A549 (cell line): ENCODE data around the gene KAT2A. TPM values are rescaled to one million over a fixed set of nuclear protein-coding genes. Genes with fewer than 3 reads are reported as not detected.
A peak's percentile ranks its signal among the peaks of the same experiment; 100 is the strongest.

Source experiments
- ATAC-seq, 2 experiments: fragments of 200-7000 bp in 1 of 2; fragments of >200 bp in 1 of 2; cut with Nextera tagmentation in 1 of 2; cut with Tn5 transposase in 1 of 2; 3 replicates each; pipeline versions ENCODE4 v1.8.0 to v1.9.1; 2018 to 2020; ENCODE audit warnings: mild to moderate bottlenecking in 1 of 2, moderate library complexity in 1 of 2
- CTCF ChIA-PET: fragments of 300-600 bp; sonication (Branson Sonifier 250); formaldehyde crosslinking; extraction: SDS; loops from one replicate; lab custom pipeline; 2021; ENCODE audit warnings: antibody characterized with exemption, inconsistent platforms; lab: Yijun Ruan, JAX
- POLR2A ChIA-PET: fragments of 350-600 bp; formaldehyde crosslinking; extraction: SDS; loops from one replicate; lab custom pipeline; 2021; ENCODE audit warnings: antibody characterized with exemption, inconsistent platforms; lab: Yijun Ruan, JAX
- DNase-seq, 2 experiments: peaks; one replicate each; pipeline versions ENCODE4 v3.0.0 to v3.0.0-alpha.2; 2011 to 2016; ENCODE audit warnings: low read depth in 1 of 2, low spot score in 1 of 2
- FAIRE-seq: peaks from 2 replicates; lab custom pipeline; 2011; peaks lifted over from hg19 to GRCh38; lab: Jason Lieb, UNC
- H3K27ac ChIP-seq, 2 experiments: fragments of >200 bp; sonication (Bioruptor Twin); formaldehyde crosslinking; 3 replicates each; pipeline ENCODE4 v1.5.1; 2016 to 2017
- H3K4me1 ChIP-seq: fragments of >200 bp; sonication (Bioruptor Twin); formaldehyde crosslinking; 3 replicates; pipeline ENCODE4 v1.6.1; 2016
- H3K4me2 ChIP-seq: fragments of >200 bp; sonication (Bioruptor Twin); formaldehyde crosslinking; 3 replicates; pipeline ENCODE4 v1.6.1; 2016
- H3K4me3 ChIP-seq: fragments of >200 bp; sonication (Bioruptor Twin); formaldehyde crosslinking; 3 replicates; pipeline ENCODE4 v1.5.1; 2016
- H3K9me3 ChIP-seq: fragments of >200 bp; sonication (Bioruptor Twin); formaldehyde crosslinking; 3 replicates; pipeline ENCODE4 v1.6.1; 2016
- BHLHE40 ChIP-seq: IDR thresholded peaks from 2 replicates; pipeline ENCODE4 v1.6.1; 2012; ENCODE audit warnings: low read depth, low read length, inconsistent platforms
- CHD4 ChIP-seq: fragments of 200-600 bp; sonication (generic); IDR thresholded peaks from 2 replicates; pipeline ENCODE4 v1.6.1; 2016; ENCODE audit warnings: antibody characterized with exemption, mild to moderate bottlenecking, borderline replicate concordance
- E2F6 ChIP-seq: IDR thresholded peaks from 2 replicates; pipeline ENCODE4 v1.6.1; 2012; ENCODE audit warnings: low read depth, borderline replicate concordance
- EHF ChIP-seq: fragments of 250-450 bp; sonication (Bioruptor Pico); IDR thresholded peaks from 2 replicates; pipeline ENCODE4 v1.5.0; 2020; ENCODE audit warnings: mild to moderate bottlenecking
- FOSL2 ChIP-seq, 2 experiments: fragments of 450-650 bp in 1 of 2; fragments of >200 bp in 1 of 2; sonication (Bioruptor Twin) in 1 of 2; formaldehyde crosslinking; IDR thresholded peaks; 2 replicates each; pipeline versions ENCODE4 v1.5.0 to v1.6.1; 2016 to 2020; ENCODE audit warnings: mild to moderate bottlenecking in 1 of 2, moderate library complexity in 1 of 2
- HDAC2 ChIP-seq: fragments of 200-600 bp; sonication (generic); IDR thresholded peaks from 2 replicates; pipeline ENCODE4 v1.6.1; 2016
- JUN ChIP-seq, 2 experiments: fragments of >200 bp; sonication (Bioruptor Twin); formaldehyde crosslinking; IDR thresholded peaks; 2 replicates in 1 of 2; 3 replicates in 1 of 2; pipeline ENCODE4 v1.6.1; 2016 to 2017
- KDM5A ChIP-seq: fragments of 200-600 bp; sonication (generic); IDR thresholded peaks from 2 replicates; pipeline ENCODE4 v1.6.1; 2016; ENCODE audit warnings: antibody characterized with exemption, mild to moderate bottlenecking
- NFE2L2 ChIP-seq: fragments of 150-350 bp; conservative IDR thresholded peaks from 2 replicates; pipeline ENCODE4 v1.6.1; 2014; ENCODE audit warnings: low read length
- PHF8 ChIP-seq: fragments of 200-600 bp; sonication (generic); IDR thresholded peaks from 2 replicates; pipeline ENCODE4 v1.6.1; 2016; ENCODE audit warnings: low read depth, mild to moderate bottlenecking, antibody characterized with exemption, moderate library complexity, borderline replicate concordance
- POLR2AphosphoS2 ChIP-seq: conservative IDR thresholded peaks from 2 replicates; pipeline ENCODE4 v1.6.1; 2012; ENCODE audit warnings: low read length, improper control_type of control experiment, inconsistent platforms
- RAD21 ChIP-seq, 2 experiments: fragments of >200 bp in 1 of 2; sonication (Bioruptor Twin) in 1 of 2; formaldehyde crosslinking in 1 of 2; IDR thresholded peaks in 1 of 2; conservative IDR thresholded peaks in 1 of 2; 2 replicates in 1 of 2; 3 replicates in 1 of 2; pipeline ENCODE4 v1.6.1; 2012 to 2018; ENCODE audit warnings: inconsistent platforms in 1 of 2
- RARB ChIP-seq: fragments of 250-450 bp; sonication (Bioruptor Pico); IDR thresholded peaks from 2 replicates; pipeline ENCODE4 v1.8.0; 2021; ENCODE audit warnings: mild to moderate bottlenecking, moderate library complexity
- REST ChIP-seq: fragments of 200-600 bp; sonication (generic); IDR thresholded peaks from 2 replicates; pipeline ENCODE4 v1.6.1; 2016; ENCODE audit warnings: antibody characterized with exemption, mild to moderate bottlenecking, moderate library complexity
- SREBF2 ChIP-seq: fragments of 450-650 bp; IDR thresholded peaks from 2 replicates; pipeline ENCODE4 v1.6.1; 2014; ENCODE audit warnings: mild to moderate bottlenecking, moderate library complexity
- ZC3H11A ChIP-seq: fragments of 450-650 bp; IDR thresholded peaks from 2 replicates; pipeline ENCODE4 v1.6.1; 2014; ENCODE audit warnings: antibody characterized with exemption, mild to moderate bottlenecking
- WGBS: methylation state at CpG from one replicate; pipeline ENCODE4 v1.1.6; 2017; ENCODE audit errors: missing lambda C conversion rate; 5-methylcytosine and 5-hydroxymethylcytosine counted together
- polyA plus RNA-seq, 4 experiments: library from polyadenylated mRNA; depleted of rRNA in 3 of 4; stranded (reverse); fragments of >200 nt; fragmentation: RNase III in 1 of 4; extraction: RNeasy Plus Mini Kit Qiagen cat#74134 plus additional on column Dnase treatment in 1 of 4; gene quantifications; 2 replicates in 3 of 4; 3 replicates in 1 of 4; pipeline ENCODE4 v1.2.3, GENCODE V29; 2011 to 2017

The KAT2A gene
- polyA plus RNA-seq, 2 of the 4 experiments (the other 2 are of a cell fraction) = 42.2 to 68.1 TPM

GRCh38 chr17:42124256-42124655 is 3.1 kb upstream of the KAT2A start:
- Histone ChIP-seq H3K4me2 (no peak overlapping the region), H3K27ac (no peak overlapping the region), H3K4me3 (no peak overlapping the region), H3K4me1 (peaks cover 13% of the 10 kb centered on the region), H3K9me3 (no peaks in the 10 kb centered on the region)
- DNase-seq (no peak), ATAC-seq (no peak), FAIRE-seq (no peak)
- peak in 1 of 2 experiments; percentile 10; a peak in 1 of 5 replicates for TF ChIP-seq RAD21 (conservative IDR thresholded peaks at IDR 0.05 in 1 of 2, IDR thresholded peaks at IDR 0.05 in 1 of 2)
- TF ChIP-seq E2F6 = no peak
- CTCF ChIA-PET = interaction anchor here (0.6 to 39.5 kb wide), 8 partner anchors 8 to 161 kb away, joined by 3 to 658 read pairs (median 3); partner anchors contain the start of genes DNAJC7 and NKIRAS2
- POLR2A ChIA-PET = no interaction called here
- WGBS = 87% methylated on average over 3 of the region's 3 CpGs

- FAIRE-seq (no peak), ATAC-seq (no peak), DNase-seq (no peak)
- WGBS = 94% methylated on average over 58 of the region's 61 CpGs
- H3K4me1 ChIP-seq = peaks cover 16% of the 10 kb centered on the region
- H3K9me3 ChIP-seq = no peaks in the 10 kb centered on the region
- H3K4me2 ChIP-seq = no peak within 1 kb of the TSS; the same call in 1 of the 3 replicates
- ChIA-PET POLR2A (no interaction called here), CTCF (interaction anchor here (0.5 to 39.5 kb wide), 11 partner anchors 11 to 199 kb away, joined by 3 to 658 read pairs (median 4); partner anchors contain the start of genes CNP, DNAJC7, KCNH4 and NKIRAS2)
- peak within 1 kb of the TSS in 1 of 2 experiments; percentile 94; a peak in 1 of 6 replicates for H3K27ac ChIP-seq
- no peak within 1 kb of the TSS for H3K4me3 ChIP-seq
- TF ChIP-seq PHF8 (no peak), JUN (IDR thresholded peaks at IDR 0.05) (no peak), KDM5A (no peak), SREBF2 (no peak), HDAC2 (no peak), FOSL2 (IDR thresholded peaks at IDR 0.05) (no peak), FOSL2 (CRISPR knock-in tag; IDR thresholded peaks at IDR 0.05) (no peak), ZC3H11A (no peak), RAD21 (conservative IDR thresholded peaks at IDR 0.05 in 1 of 2, IDR thresholded peaks at IDR 0.05 in 1 of 2) (no peak), NFE2L2 (no peak), RARB (CRISPR knock-in tag) (no peak), BHLHE40 (no peak), CHD4 (no peak), POLR2AphosphoS2 (no peak), REST (no peak), EHF (CRISPR knock-in tag) (no peak)
Observed at GRCh38 chr17:42122371-42123303, 1.5 kb upstream of the KAT2A start, which contains the start of gene HSPB9. Gene HSPB9, plus strand, starts transcription at chr17:42122804. Its CDS starts 47 bp downstream, at chr17:42122851.
